GM23338 (cell line): ENCODE data around the gene ASGR2. TPM values are rescaled to one million over a fixed set of nuclear protein-coding genes. Genes with fewer than 3 reads are reported as not detected.

ENCODE experiments used
- ATAC-seq: fragments of 200-7000 bp; cut with Tn5 transposase; 3 replicates; pipeline ENCODE4 v1.9.1; 2020
- DNase-seq: peaks from one replicate; pipeline ENCODE4 v3.0.0-alpha.2; 2015; ENCODE audit warnings: low spot score
- H2AFZ ChIP-seq: fragments of 200-600 bp; sonication (generic); 2 replicates; pipeline ENCODE4 v1.8.0; 2016; ENCODE audit warnings: antibody characterized with exemption, mild to moderate bottlenecking, moderate library complexity
- H3F3A ChIP-seq: fragments of 200-600 bp; sonication (generic); replicated peaks from 2 replicates; pipeline ENCODE4 v1.8.0; 2017; ENCODE audit warnings: antibody characterized with exemption, mixed run types, low read depth
- H3K27ac ChIP-seq: fragments of 200-600 bp; sonication (generic); 2 replicates; pipeline ENCODE4 v1.6.1; 2016; ENCODE audit warnings: low read depth
- H3K27me3 ChIP-seq: fragments of 200-600 bp; sonication (generic); 2 replicates; pipeline ENCODE4 v1.8.0; 2016; ENCODE audit warnings: mild to moderate bottlenecking, mixed run types, moderate library complexity; ENCODE audit not compliant: insufficient read depth
- H3K36me3 ChIP-seq: fragments of 200-600 bp; sonication (generic); 2 replicates; pipeline ENCODE4 v1.8.0; 2016; ENCODE audit warnings: mild to moderate bottlenecking; ENCODE audit not compliant: insufficient read depth
- H3K4me1 ChIP-seq: fragments of 200-600 bp; sonication (generic); 2 replicates; pipeline ENCODE4 v1.8.0; 2016; ENCODE audit warnings: mild to moderate bottlenecking, moderate library complexity; ENCODE audit not compliant: insufficient read depth
- H3K4me2 ChIP-seq: fragments of 200-600 bp; sonication (generic); 2 replicates; pipeline ENCODE4 v1.7.1; 2017; ENCODE audit warnings: mixed run types
- H3K4me3 ChIP-seq: fragments of 200-600 bp; sonication (generic); 2 replicates; pipeline ENCODE4 v1.6.1; 2016; ENCODE audit warnings: mixed run types
- H3K79me2 ChIP-seq: fragments of 200-600 bp; sonication (generic); replicated peaks from 2 replicates; pipeline ENCODE4 v1.8.0; 2017; ENCODE audit warnings: mild to moderate bottlenecking; ENCODE audit not compliant: insufficient read depth
- H3K9me2 ChIP-seq: fragments of 200-600 bp; sonication (generic); 2 replicates; pipeline ENCODE4 v1.8.0; 2017; ENCODE audit not compliant: insufficient read depth
- H4K20me1 ChIP-seq: fragments of 200-600 bp; sonication (generic); replicated peaks from 2 replicates; pipeline ENCODE4 v1.8.0; 2017; ENCODE audit warnings: mild to moderate bottlenecking; ENCODE audit not compliant: insufficient read depth
- H3K27ac Mint-ChIP-seq: 2 replicates; pipeline ENCODE4 v1.8.0; 2020; ENCODE audit warnings: inconsistent platforms, mild to moderate bottlenecking, moderate library complexity, mixed read lengths
- H3K27me3 Mint-ChIP-seq: 3 replicates; pipeline ENCODE4 v1.8.0; 2022; ENCODE audit warnings: low read depth, mild to moderate bottlenecking, moderate library complexity, mixed read lengths, inconsistent platforms; ENCODE audit not compliant: insufficient read depth, poor library complexity
- H3K36me3 Mint-ChIP-seq: 3 replicates; pipeline ENCODE4 v1.8.0; 2021; ENCODE audit warnings: low read depth, mild to moderate bottlenecking, inconsistent platforms, moderate library complexity, mixed read lengths
- H3K4me1 Mint-ChIP-seq: 3 replicates; pipeline ENCODE4 v1.8.0; 2020; ENCODE audit warnings: mild to moderate bottlenecking, inconsistent platforms, mixed read lengths
- H3K4me3 Mint-ChIP-seq: 3 replicates; pipeline ENCODE4 v1.8.0; 2021; ENCODE audit warnings: moderate library complexity, mild to moderate bottlenecking, inconsistent platforms, mixed read lengths
- H3K9me3 Mint-ChIP-seq: 3 replicates; pipeline ENCODE4 v1.8.0; 2020; ENCODE audit warnings: moderate library complexity, mild to moderate bottlenecking, inconsistent platforms, mixed read lengths
- ETS1 ChIP-seq: IDR thresholded peaks from 2 replicates; pipeline ENCODE4 v1.6.1; 2016; ENCODE audit warnings: antibody characterized with exemption
- EZH2 ChIP-seq: fragments of 200-600 bp; sonication (generic); IDR thresholded peaks from one replicate; pipeline ENCODE4 v1.8.0; 2017; ENCODE audit warnings: antibody characterized with exemption, mild to moderate bottlenecking, low read depth; ENCODE audit not compliant: unreplicated experiment
- EZH2phosphoT487 ChIP-seq: fragments of 200-600 bp; sonication (generic); IDR thresholded peaks from one replicate; pipeline ENCODE4 v1.8.1; 2018; ENCODE audit warnings: antibody characterized with exemption; ENCODE audit not compliant: unreplicated experiment
- JUNB ChIP-seq: IDR thresholded peaks from one replicate; pipeline ENCODE4 v1.6.1; 2016; ENCODE audit warnings: antibody characterized with exemption; ENCODE audit not compliant: unreplicated experiment
- NANOG ChIP-seq: IDR thresholded peaks from 2 replicates; pipeline ENCODE4 v1.6.1; 2016; ENCODE audit warnings: antibody characterized with exemption, borderline replicate concordance
- POLR2AphosphoS5 ChIP-seq: IDR thresholded peaks from 2 replicates; pipeline ENCODE4 v1.6.1; 2016; ENCODE audit warnings: antibody characterized with exemption, low read depth
- REST ChIP-seq: IDR thresholded peaks from one replicate; pipeline ENCODE4 v1.6.1; 2018; ENCODE audit warnings: antibody characterized with exemption; ENCODE audit not compliant: unreplicated experiment
- STAT1 ChIP-seq: IDR thresholded peaks from one replicate; pipeline ENCODE4 v1.6.1; 2016; ENCODE audit warnings: antibody characterized with exemption; ENCODE audit not compliant: unreplicated experiment
- ZNF331 ChIP-seq: fragments of 250-450 bp; sonication (Bioruptor Pico); IDR thresholded peaks from 2 replicates; pipeline ENCODE4 v1.5.0; 2020; ENCODE audit warnings: low read depth, mild to moderate bottlenecking, moderate library complexity
- ZNF462 ChIP-seq: fragments of 250-450 bp; sonication (Bioruptor Pico); IDR thresholded peaks from 2 replicates; pipeline ENCODE4 v1.5.0; 2020; ENCODE audit warnings: mild to moderate bottlenecking, moderate library complexity
- polyA plus RNA-seq: library from polyadenylated mRNA; unstranded; fragments of >200 nt; fragmentation: Nextera tagmentation; extraction: Ambion mirVana; gene quantifications from 2 replicates; pipeline ENCODE4 v1.2.1, GENCODE V29; 2016
- total RNA-seq: library from RNA; depleted of rRNA; stranded (reverse); fragments of >200 nt; shearing (Covaris generic); gene quantifications from 2 replicates; pipeline ENCODE4 v1.2.3, GENCODE V29; 2014

Gene ASGR2
- total and polyA plus RNA-seq, 2 experiments from 2014 or later: 0.97 TPM; not detected in 1

- Mint-ChIP-seq H3K4me1 (peaks cover 3% of the 10 kb centered on the region; the same call in 2 of the 3 replicates), H3K4me3 (no peak overlapping the region), H3K9me3 (no peaks in the 10 kb centered on the region), H3K27ac (no peak overlapping the region), H3K36me3 (no peaks in the 10 kb centered on the region), H3K27me3 (peaks cover 9% of the 10 kb centered on the region)
- Histone ChIP-seq H4K20me1 (no peaks in the 10 kb centered on the region), H3K36me3 (no peaks in the 10 kb centered on the region), H3K4me3 (no peak overlapping the region), H3K4me2 (no peak overlapping the region), H3K9me2 (no peaks in the 10 kb centered on the region), H3F3A (no peaks in the 10 kb centered on the region), H3K27me3 (no peaks in the 10 kb centered on the region), H3K79me2 (no peaks in the 10 kb centered on the region), H3K4me1 (no peaks in the 10 kb centered on the region), H3K27ac (no peak overlapping the region), H2AFZ (no peak overlapping the region)
- TF ChIP-seq ZNF331: no peak
- no peak for TF ChIP-seq JUNB
- no peak for TF ChIP-seq NANOG
- ATAC-seq: no peak
- DNase-seq: no peak
Observed at GRCh38 chr17:7060165-7060891, 54.3 kb downstream of the ASGR2 start.

DNA sequence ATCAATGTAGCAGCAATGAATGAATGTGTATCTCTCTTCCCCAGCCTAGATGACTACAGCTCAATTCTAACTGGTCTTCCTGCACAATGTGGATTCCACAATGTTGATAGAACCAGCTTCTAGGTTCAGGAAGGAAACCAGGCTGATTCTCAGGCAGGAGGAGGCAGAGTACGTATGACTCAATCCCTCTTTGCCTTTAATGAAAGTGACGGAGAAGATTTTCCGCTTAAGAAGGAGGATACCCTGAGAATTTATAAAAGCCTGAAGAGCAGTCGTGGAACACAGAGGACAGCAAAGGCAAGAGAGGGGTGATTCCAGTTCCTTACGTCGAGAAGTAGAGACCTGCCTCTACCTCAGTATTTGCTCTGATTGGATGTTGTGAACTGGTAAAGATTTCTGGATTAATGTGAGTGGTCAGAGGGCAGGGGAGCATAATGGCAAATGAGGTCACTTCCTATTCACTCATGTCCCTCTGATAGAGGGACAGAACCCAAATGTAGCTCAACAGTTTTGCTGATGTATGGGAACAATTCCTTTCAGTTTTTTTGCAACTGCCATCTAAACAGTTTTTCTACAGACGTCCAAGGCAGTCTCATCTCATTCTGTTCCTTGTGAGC is 55.7 kb downstream of the ASGR2 start:
- no peaks in the 10 kb centered on the region for H3K36me3 ChIP-seq
- ATAC-seq (no peak), DNase-seq (no peak)
- H3K4me2 ChIP-seq: no peak overlapping the region
- no peaks in the 10 kb centered on the region for H3K27me3 ChIP-seq
- no peaks in the 10 kb centered on the region for H3K9me2 ChIP-seq
- no peak overlapping the region for H3K4me3 Mint-ChIP-seq
- no peaks in the 10 kb centered on the region for H3K36me3 Mint-ChIP-seq
- no peak overlapping the region for H3K27ac ChIP-seq
- no peak overlapping the region for H3K4me3 ChIP-seq
- no peaks in the 10 kb centered on the region for H4K20me1 ChIP-seq
- peaks cover 3% of the 10 kb centered on the region for H3K27me3 Mint-ChIP-seq
- H3K4me1 Mint-ChIP-seq: peaks cover 6% of the 10 kb centered on the region
- no peaks in the 10 kb centered on the region for H3K79me2 ChIP-seq
- H2AFZ ChIP-seq: no peak overlapping the region
- H3F3A ChIP-seq: no peaks in the 10 kb centered on the region
- no peaks in the 10 kb centered on the region for H3K4me1 ChIP-seq
- no peaks in the 10 kb centered on the region for H3K9me3 Mint-ChIP-seq
- H3K27ac Mint-ChIP-seq: no peak overlapping the region
- TF ChIP-seq EZH2phosphoT487 (no peak), ETS1 (no peak), ZNF331 (no peak), POLR2AphosphoS5 (no peak), STAT1 (no peak), REST (no peak), JUNB (no peak), EZH2 (no peak), ZNF462 (no peak)
